Heart left ventricle (tissue), 13 donors: ENCODE results near the gene URM1.

Source experiments
- CTCF ChIP-seq, 12 donors: fragments of 200-600 bp; sonication (generic) in 4 of 12; IDR thresholded peaks; one replicate each; pipeline versions ENCODE4 v1.5.0 to v1.8.0; 2018 to 2022; ENCODE audit warnings: antibody characterized with exemption in 12 of 12, mild to moderate bottlenecking in 5 of 12
- POLR2A ChIP-seq, 2 donors: fragments of 450-650 bp; IDR thresholded peaks; one replicate each; pipeline ENCODE4 v1.6.1; 2017; ENCODE audit warnings: antibody characterized with exemption in 2 of 2, mild to moderate bottlenecking in 2 of 2, moderate library complexity in 2 of 2
- donor health status: ischemic (EF 13 %, LVEDD 7.1; RV severe dilation, severe dysfunction).
- donor health status: DM: no; HTN: yes; CAD: no.
- donor health status: DM: no; HTN: no; CAD: no.
- donor health status: ischemic (EF 25% LVEDD 6.9; RV normal size, moderate dysfunction).
- donor health status: ischemic (EF 25% LVEDD 5.7; RV mildly dilated, moderate dysfunction).
- donor health status: ischemic (EF 35%, LVEDD 5.7; RV mildly dilated, moderate dysfunction).
- donor health status: nonischemic (EF 11% LVEDD 7.7; RV severe dilation, severe dysfunction).
- donor health status: DM: yes; HTN: yes; CAD: no.
- donor health status: PGD.
- donor health status: ischemic (EF 29% LVEDD 5.4; RV normal size, mild dysfunction).
- donor health status: nonischemic (EF 23%, LVEDD 6.1; RV moderate dilation, normal function).

- TF ChIP-seq CTCF (IDR thresholded peaks at IDR 0.05): no peak
- no peak for TF ChIP-seq POLR2A (IDR thresholded peaks at IDR 0.05)
These were observed 34.1 kb downstream of the URM1 start for GRCh38 chr9:128405077-128405779.
